Stimulated activated CD8-positive, alpha-beta memory T cell treated with anti-CD3 and anti-CD28 coated beads, Interleukin-15, amount 100 ng/mL, for 48 hours (primary cell): Measurements from ENCODE around the gene TRIM45.
A peak's percentile ranks its signal among the peaks of the same experiment; 100 is the strongest.

ENCODE experiments used
- DNase-seq, 2 donors: peaks; one replicate each; pipeline ENCODE4 v3.0.0-alpha.2; 2020; ENCODE audit warnings: low read depth in 2 of 2

Gene TRIM45

GRCh38 chr1:117098287-117098890, 23.2 kb downstream of the TRIM45 start:
- no peak for DNase-seq

GRCh38 chr1:117097443-117097842, 24.1 kb downstream of the TRIM45 start:
- no peak for DNase-seq

GRCh38 chr1:117096951-117097408, 24.6 kb downstream of the TRIM45 start:
- no peak for DNase-seq

GRCh38 chr1:117094841-117095604, 26.5 kb downstream of the TRIM45 start:
- no peak for DNase-seq

GRCh38 chr1:117093870-117094621, 27.5 kb downstream of the TRIM45 start:
- peak in 1 of 2 donors; percentile 24 for DNase-seq

GRCh38 chr1:117093091-117093534, 28.4 kb downstream of the TRIM45 start:
- DNase-seq: no peak

- no peak for DNase-seq
Observed at GRCh38 chr1:117092594-117092993, 29.0 kb downstream of the TRIM45 start.

GRCh38 chr1:117089996-117090395, 31.6 kb downstream of the TRIM45 start:
- no peak for DNase-seq

- DNase-seq: no peak
Observed at GRCh38 chr1:117087686-117088085, 33.9 kb downstream of the TRIM45 start.

GRCh38 chr1:117084231-117084630, 37.3 kb downstream of the TRIM45 start:
- DNase-seq: no peak

- DNase-seq: no peak
Observed at GRCh38 chr1:117079737-117080136, 41.8 kb downstream of the TRIM45 start.

- DNase-seq: peak; percentile 36 to 54
Observed at GRCh38 chr1:117077267-117077666, 44.3 kb downstream of the TRIM45 start.

GRCh38 chr1:117076648-117077047, 44.9 kb downstream of the TRIM45 start:
- DNase-seq: no peak

GRCh38 chr1:117070124-117070523, 51.4 kb downstream of the TRIM45 start:
- DNase-seq: no peak

- DNase-seq: no peak
Observed at GRCh38 chr1:117069220-117069844, 52.2 kb downstream of the TRIM45 start.

- no peak for DNase-seq
Observed at GRCh38 chr1:117068580-117068979, 53.0 kb downstream of the TRIM45 start.

- no peak for DNase-seq
Observed at GRCh38 chr1:117067533-117068370, 53.8 kb downstream of the TRIM45 start.

GRCh38 chr1:117066367-117066766, 55.2 kb downstream of the TRIM45 start:
- no peak for DNase-seq

- DNase-seq: no peak
Observed at GRCh38 chr1:117061986-117062415, 59.5 kb downstream of the TRIM45 start.
